Measurements from ENCODE around the gene GSK3A. TPM values are rescaled to one million over a fixed set of nuclear protein-coding genes. Genes with fewer than 3 reads are reported as not detected.
A peak's percentile ranks its signal among the peaks of the same experiment; 100 is the strongest.

Gene GSK3A
- total and polyA plus RNA-seq, 9 of the 15 experiments (the other 6 are each of a cell fraction or from before 2014, with no cell fraction given), result 0.62 to 90.7 (median 33.3) TPM

GRCh38 chr19:42269478-42270345 is 27.3 kb upstream of the GSK3A start (continued):
- no peak for TF ChIP-seq ZNF584 (CRISPR knock-in tag; IDR thresholded peaks at IDR 0.05; ENCODE audit: low read depth)
- no peak for TF ChIP-seq NR2C2 (CRISPR knock-in tag; IDR thresholded peaks at IDR 0.05)
- 0 out of 2 replicates have a peak, but pooled peaks have one; percentile 52 for TF ChIP-seq NR2C2 (tag; IDR thresholded peaks at IDR 0.05)
- TF ChIP-seq DPF2 (IDR thresholded peaks at IDR 0.05), result peak; percentile 63; the same call in 1 of the 2 replicates
- no peak for TF ChIP-seq XRCC5 (IDR thresholded peaks at IDR 0.05; ENCODE audit: low read depth, low read length)
- TF ChIP-seq NR0B1 (IDR thresholded peaks at IDR 0.05; ENCODE audit: partially characterized antibody), result no peak
- TF ChIP-seq ZFX (CRISPR knock-in tag; IDR thresholded peaks at IDR 0.05), result peak; percentile 75; the same call in 1 of the 2 replicates
- TF ChIP-seq CBX3 (IDR thresholded peaks at IDR 0.05; ENCODE audit: borderline replicate concordance in 1 of 2, low read length in 2 of 2), result no peak
- TF ChIP-seq USF2 (CRISPR knock-in tag; IDR thresholded peaks at IDR 0.05), result no peak
- no peak for TF ChIP-seq ELK1 (CRISPR knock-in tag; IDR thresholded peaks at IDR 0.05)
- 0 out of 2 replicates have a peak, but pooled peaks have one; percentile 37 for TF ChIP-seq TRIM25 (IDR thresholded peaks at IDR 0.05; ENCODE audit: borderline replicate concordance)
- TF ChIP-seq HNRNPL (IDR thresholded peaks at IDR 0.05; ENCODE audit: low read depth, low read length), result no peak
- no peak for TF ChIP-seq BACH1 (tag; IDR thresholded peaks at IDR 0.05)
- TF ChIP-seq ZNF224 (CRISPR knock-in tag; IDR thresholded peaks at IDR 0.05), result no peak
- no peak for TF ChIP-seq NFE2L1 (tag; IDR thresholded peaks at IDR 0.05; ENCODE audit: borderline replicate concordance, low read depth)
- no peak for TF ChIP-seq HDAC3 (IDR thresholded peaks at IDR 0.05; ENCODE audit: borderline replicate concordance, partially characterized antibody)
